Keratinocyte (primary cell): ENCODE data around the gene AOAH. TPM values are rescaled to one million over a fixed set of nuclear protein-coding genes. Genes with fewer than 3 reads are reported as not detected.

ENCODE experiments used
- DNase-seq: peaks from one replicate; pipeline ENCODE4 v3.0.0-alpha.2; 2011; ENCODE audit warnings: low read depth, missing footprints, low spot score
- FAIRE-seq: peaks from 2 replicates; lab custom pipeline; 2011; peaks lifted over from hg19 to GRCh38; lab: Jason Lieb, UNC
- H2AFZ ChIP-seq: 2 replicates; pipeline ENCODE4 v1.6.0; 2012; ENCODE audit warnings: low read length, control low read depth, inconsistent platforms; ENCODE audit not compliant: control insufficient read depth
- H3K27ac ChIP-seq: 2 replicates; pipeline ENCODE4 v1.5.1; 2011; ENCODE audit warnings: low read length; ENCODE audit not compliant: control insufficient read depth, insufficient read depth
- H3K27me3 ChIP-seq: 3 replicates; pipeline ENCODE4 v1.6.0; 2011; ENCODE audit warnings: low read length; ENCODE audit not compliant: control insufficient read depth, insufficient read depth; ENCODE audit errors: extremely low read depth
- H3K36me3 ChIP-seq, 2 experiments: 2 replicates in 1 of 2; 3 replicates in 1 of 2; pipeline ENCODE4 v1.5.1; 2011; ENCODE audit warnings: low read length in 2 of 2, mild to moderate bottlenecking in 1 of 2; ENCODE audit not compliant: control insufficient read depth in 2 of 2, insufficient read depth in 2 of 2; ENCODE audit errors: extremely low read depth in 1 of 2
- H3K4me1 ChIP-seq: 3 replicates; pipeline ENCODE4 v1.5.1; 2011; ENCODE audit warnings: low read length; ENCODE audit not compliant: control insufficient read depth, insufficient read depth; ENCODE audit errors: extremely low read depth
- H3K4me2 ChIP-seq: 3 replicates; pipeline ENCODE4 v1.6.0; 2011; ENCODE audit warnings: low read depth, low read length; ENCODE audit not compliant: control insufficient read depth, insufficient read depth; ENCODE audit errors: extremely low read depth
- H3K4me3 ChIP-seq, 3 experiments: fragments of 200-600 bp in 1 of 3; sonication (generic) in 1 of 3; 2 replicates in 2 of 3; 3 replicates in 1 of 3; pipeline ENCODE4 v1.5.1; 2011 to 2016; ENCODE audit warnings: low read length in 3 of 3, mild to moderate bottlenecking in 3 of 3, control low read depth in 2 of 3, inconsistent platforms in 1 of 3, low read depth in 1 of 3, mixed read lengths in 1 of 3, mixed run types in 1 of 3, moderate library complexity in 1 of 3; ENCODE audit not compliant: control insufficient read depth in 2 of 3, insufficient read depth in 2 of 3; ENCODE audit errors: extremely low read depth in 1 of 3
- H3K79me2 ChIP-seq: 2 replicates; pipeline ENCODE4 v1.6.0; 2012; ENCODE audit warnings: low read length; ENCODE audit not compliant: control insufficient read depth, insufficient read depth
- H3K9ac ChIP-seq: 3 replicates; pipeline ENCODE4 v1.6.0; 2011; ENCODE audit warnings: low read length; ENCODE audit not compliant: control insufficient read depth, insufficient read depth; ENCODE audit errors: extremely low read depth
- H3K9me1 ChIP-seq: 3 replicates; pipeline ENCODE4 v1.6.0; 2011; ENCODE audit warnings: low read length; ENCODE audit not compliant: control insufficient read depth, insufficient read depth; ENCODE audit errors: extremely low read depth
- H3K9me3 ChIP-seq: 2 replicates; pipeline ENCODE4 v1.5.1; 2012; ENCODE audit warnings: low read depth, low read length; ENCODE audit not compliant: control insufficient read depth
- H4K20me1 ChIP-seq: 3 replicates; pipeline ENCODE4 v1.6.0; 2011; ENCODE audit warnings: low read length; ENCODE audit not compliant: control insufficient read depth, insufficient read depth; ENCODE audit errors: extremely low read depth
- EZH2 ChIP-seq: IDR thresholded peaks from one replicate; pipeline ENCODE4 v1.6.1; 2012; ENCODE audit warnings: inconsistent platforms, mild to moderate bottlenecking, low read length, moderate library complexity
- dilution Hi-C: fragments of 300-500 bp; cut with MboI; formaldehyde crosslinking; loops from one replicate; pipeline ENCODE4 v1.7.0; 2020; ENCODE audit warnings: low sequenced_read_pairs; ENCODE audit not compliant: extremely low pct_ligation_motif_present
- polyA plus RNA-seq, 5 experiments: library from polyadenylated mRNA; depleted of rRNA in 3 of 5; stranded (reverse) in 3 of 5; stranded (forward) in 1 of 5; unstranded in 1 of 5; fragments of >200 nt; gene quantifications; 1 replicate in 1 of 5; 2 replicates in 3 of 5; 3 replicates in 1 of 5; pipeline versions ENCODE4 v1.2.1 to v1.2.3, GENCODE V29; 2011 to 2012; ENCODE audit warnings: missing spikeins in 2 of 5, low read depth in 1 of 5, low replicate concordance in 1 of 5
- TF ChIP-seq, protein P1 (sequence below), 3 experiments: IDR thresholded peaks in 1 of 3; conservative IDR thresholded peaks in 1 of 3; optimal IDR thresholded peaks in 1 of 3; 2 replicates in 2 of 3; 3 replicates in 1 of 3; pipeline versions ENCODE3 to v1.5.1; 2011; ENCODE audit warnings: low read length in 3 of 3, mild to moderate bottlenecking in 3 of 3, moderate library complexity in 2 of 3, control low read depth in 1 of 3, inconsistent platforms in 1 of 3; ENCODE audit not compliant: insufficient read depth in 2 of 3; ENCODE audit errors: extremely low read depth in 1 of 3

Gene AOAH
- polyA plus RNA-seq, 1 donor (not counting 4 experiments of a cell fraction or from before 2014, with no cell fraction given), result 0.43 TPM

DNA sequence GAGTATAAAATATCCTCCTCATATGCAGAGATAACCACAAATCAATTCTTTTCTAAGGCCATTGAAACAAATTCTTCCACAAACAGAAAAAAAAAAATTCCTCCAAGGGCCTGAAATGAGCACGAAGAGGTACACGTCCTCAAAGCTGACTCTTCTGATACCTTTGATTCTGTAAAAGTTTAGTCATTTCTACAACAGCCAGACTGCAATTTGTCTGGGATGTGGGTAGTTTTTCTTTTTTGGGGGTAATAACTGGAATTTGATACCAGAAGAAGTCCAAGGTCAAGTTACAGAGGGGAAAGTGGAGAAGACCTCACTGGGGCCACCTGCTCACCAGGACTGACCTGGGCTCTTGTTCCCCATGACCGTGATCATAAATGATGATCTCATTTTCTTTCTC, 121.8 kb downstream of the AOAH start:
- no peak overlapping the region for H3K4me3 ChIP-seq
- H3K4me1 ChIP-seq, result peaks cover 35% of the 10 kb centered on the region
- H3K9me3 ChIP-seq, result no peaks in the 10 kb centered on the region
- no peak overlapping the region for H3K9ac ChIP-seq
- H3K4me2 ChIP-seq, result no peak overlapping the region
- DNase-seq, result no peak
- H3K36me3 ChIP-seq, result no peaks in the 10 kb centered on the region
- H4K20me1 ChIP-seq, result no peaks in the 10 kb centered on the region
- H2AFZ ChIP-seq, result no peak overlapping the region
- TF ChIP-seq, protein P1, sequence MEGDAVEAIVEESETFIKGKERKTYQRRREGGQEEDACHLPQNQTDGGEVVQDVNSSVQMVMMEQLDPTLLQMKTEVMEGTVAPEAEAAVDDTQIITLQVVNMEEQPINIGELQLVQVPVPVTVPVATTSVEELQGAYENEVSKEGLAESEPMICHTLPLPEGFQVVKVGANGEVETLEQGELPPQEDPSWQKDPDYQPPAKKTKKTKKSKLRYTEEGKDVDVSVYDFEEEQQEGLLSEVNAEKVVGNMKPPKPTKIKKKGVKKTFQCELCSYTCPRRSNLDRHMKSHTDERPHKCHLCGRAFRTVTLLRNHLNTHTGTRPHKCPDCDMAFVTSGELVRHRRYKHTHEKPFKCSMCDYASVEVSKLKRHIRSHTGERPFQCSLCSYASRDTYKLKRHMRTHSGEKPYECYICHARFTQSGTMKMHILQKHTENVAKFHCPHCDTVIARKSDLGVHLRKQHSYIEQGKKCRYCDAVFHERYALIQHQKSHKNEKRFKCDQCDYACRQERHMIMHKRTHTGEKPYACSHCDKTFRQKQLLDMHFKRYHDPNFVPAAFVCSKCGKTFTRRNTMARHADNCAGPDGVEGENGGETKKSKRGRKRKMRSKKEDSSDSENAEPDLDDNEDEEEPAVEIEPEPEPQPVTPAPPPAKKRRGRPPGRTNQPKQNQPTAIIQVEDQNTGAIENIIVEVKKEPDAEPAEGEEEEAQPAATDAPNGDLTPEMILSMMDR (optimal IDR thresholded peaks at IDR 0.05 in 1 of 3, IDR thresholded peaks at IDR 0.05 in 1 of 3, conservative IDR thresholded peaks at IDR 0.05 in 1 of 3; ENCODE audit: extremely low read depth in 1 of 3, insufficient read depth in 2 of 3, low read length in 3 of 3), result no peak
- no peak for TF ChIP-seq EZH2
- H3K27ac ChIP-seq, result no peak overlapping the region
- FAIRE-seq, result no peak
- H3K79me2 ChIP-seq, result no peaks in the 10 kb centered on the region
- no peaks in the 10 kb centered on the region for H3K27me3 ChIP-seq
- no peaks in the 10 kb centered on the region for H3K9me1 ChIP-seq
- dilution Hi-C loops, result no loop called here

DNA sequence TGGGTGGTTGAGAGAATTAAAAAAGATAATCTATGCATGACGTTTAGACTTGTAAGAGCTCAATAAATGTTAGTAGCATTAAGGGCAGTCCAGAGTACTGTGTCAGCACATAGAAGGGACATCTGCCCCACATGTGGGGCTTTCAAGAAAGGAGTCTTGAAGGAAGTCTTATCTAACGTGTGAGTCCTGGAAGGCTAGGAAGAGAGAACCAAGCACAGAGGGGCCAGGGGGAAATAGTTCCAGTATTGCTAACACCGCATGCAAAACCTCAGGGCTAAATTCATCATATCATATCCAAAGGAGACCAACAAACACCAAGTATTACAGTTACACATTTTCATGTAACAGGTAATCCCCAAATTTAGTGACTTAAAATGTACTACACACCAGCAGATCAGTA, 122.7 kb downstream of the AOAH start:
- no peaks in the 10 kb centered on the region for H3K27me3 ChIP-seq
- H3K9me3 ChIP-seq, result no peaks in the 10 kb centered on the region
- peak overlapping the region; percentile 50 for H3K4me2 ChIP-seq
- no peak for FAIRE-seq
- H4K20me1 ChIP-seq, result no peaks in the 10 kb centered on the region
- no peaks in the 10 kb centered on the region for H3K36me3 ChIP-seq
- no peaks in the 10 kb centered on the region for H3K79me2 ChIP-seq
- H3K4me1 ChIP-seq, result peaks cover 36% of the 10 kb centered on the region
- TF ChIP-seq EZH2, result no peak
- TF ChIP-seq, protein P1 (optimal IDR thresholded peaks at IDR 0.05 in 1 of 3, IDR thresholded peaks at IDR 0.05 in 1 of 3, conservative IDR thresholded peaks at IDR 0.05 in 1 of 3; ENCODE audit: extremely low read depth in 1 of 3, insufficient read depth in 2 of 3, low read length in 3 of 3), result no peak
- no peak overlapping the region for H2AFZ ChIP-seq
- peak overlapping the region; percentile 34 for H3K27ac ChIP-seq
- dilution Hi-C loops, result no loop called here
- DNase-seq, result no peak
- H3K9me1 ChIP-seq, result no peaks in the 10 kb centered on the region
- H3K4me3 ChIP-seq, result no peak overlapping the region
- H3K9ac ChIP-seq, result no peak overlapping the region
